Measurements from ENCODE around the gene KRTAP5-5.
A peak's percentile ranks its signal among the peaks of the same experiment; 100 is the strongest.
"Not testable (repeated sequence)": the region's sequence is repeated elsewhere in the genome, so short reads cannot be mapped to it uniquely, and the experiment has no call there.

KRTAP5-5 gene

GRCh38 chr11:1643146-1643690 is 13.6 kb downstream of the KRTAP5-5 start:
- no peak for DNase-seq

GRCh38 chr11:1644601-1645356 is 15.2 kb downstream of the KRTAP5-5 start:
- DNase-seq, result no peak

- no peak for DNase-seq
Observed at GRCh38 chr11:1645357-1645821, 15.8 kb downstream of the KRTAP5-5 start.

- DNase-seq, result not testable (repeated sequence)
Observed at GRCh38 chr11:1646540-1646939, 17.0 kb downstream of the KRTAP5-5 start.

GRCh38 chr11:1647901-1648652 is 18.5 kb downstream of the KRTAP5-5 start:
- DNase-seq, result no peak

- no peak for DNase-seq
Observed at GRCh38 chr11:1648653-1649420, 19.3 kb downstream of the KRTAP5-5 start.

- DNase-seq, result no peak
Observed at GRCh38 chr11:1650034-1650917, 20.7 kb downstream of the KRTAP5-5 start.

GRCh38 chr11:1650918-1651262 is 21.3 kb downstream of the KRTAP5-5 start:
- no peak for DNase-seq

GRCh38 chr11:1651411-1651980 is 21.9 kb downstream of the KRTAP5-5 start:
- DNase-seq, result no peak

GRCh38 chr11:1652026-1652425 is 22.5 kb downstream of the KRTAP5-5 start:
- no peak for DNase-seq

GRCh38 chr11:1652442-1652770 is 22.8 kb downstream of the KRTAP5-5 start:
- DNase-seq, result no peak

GRCh38 chr11:1652771-1653540 is 23.4 kb downstream of the KRTAP5-5 start:
- peak; percentile 64 to 80 for DNase-seq

GRCh38 chr11:1653541-1654387 is 24.2 kb downstream of the KRTAP5-5 start:
- DNase-seq, result no peak

- no peak for DNase-seq
Observed at GRCh38 chr11:1654388-1655167, 25.0 kb downstream of the KRTAP5-5 start.

- no peak for DNase-seq
Observed at GRCh38 chr11:1655168-1656060, 25.8 kb downstream of the KRTAP5-5 start.

GRCh38 chr11:1656061-1656441 is 26.5 kb downstream of the KRTAP5-5 start:
- DNase-seq, result no peak

GRCh38 chr11:1656670-1657069 is 27.1 kb downstream of the KRTAP5-5 start:
- DNase-seq, result no peak

- DNase-seq, result no peak
Observed at GRCh38 chr11:1659506-1659905, 29.9 kb downstream of the KRTAP5-5 start.
